ENCODE measurements around the gene BTNL9. TPM values are rescaled to one million over a fixed set of nuclear protein-coding genes. Genes with fewer than 3 reads are reported as not detected.

The BTNL9 gene
- total and polyA plus RNA-seq, 9 of the 15 experiments (the other 6 are each of a cell fraction or from before 2014, with no cell fraction given): 3.7 to 86.7 (median 29.4) TPM

DNA sequence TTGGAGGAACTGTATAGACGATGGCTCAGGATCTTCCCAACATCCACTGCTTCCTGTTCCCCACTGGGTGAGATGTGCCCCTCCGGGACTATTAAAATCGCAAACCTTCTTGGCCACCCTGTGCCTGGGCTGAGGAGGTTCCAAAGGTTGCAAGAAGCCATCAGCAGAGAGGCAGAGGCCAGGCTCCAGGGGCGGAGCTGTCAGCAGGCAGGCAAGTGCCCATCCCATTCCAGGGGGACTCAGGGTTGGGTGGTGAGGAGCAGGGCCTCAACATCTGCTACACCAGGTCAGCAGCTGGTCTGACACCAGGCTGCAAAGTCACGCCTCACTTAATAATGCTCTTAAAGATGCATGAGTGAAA, 49.2 kb upstream of the BTNL9 start:
- H4K20me1 ChIP-seq (replicated peaks; ENCODE audit: control insufficient read depth, insufficient read depth, low read length): no peaks in the 10 kb centered on the region
- H3K9me3 ChIP-seq (replicated peaks; ENCODE audit: control insufficient read depth, insufficient read depth, low read depth, low read length): no peaks in the 10 kb centered on the region
- H3K9ac ChIP-seq (ENCODE audit: insufficient read depth in 1 of 2, low read depth in 2 of 2, low read length in 2 of 2): no peak overlapping the region
- CTCF ChIA-PET (ENCODE audit: low intra/inter-chr PET ratio): no interaction called here
- no peak overlapping the region for H3K27ac ChIP-seq (ENCODE audit: extremely low read depth, low read depth, low read length)
- no peak for ATAC-seq
- H3K4me1 ChIP-seq (replicated peaks in 1 of 2; ENCODE audit: control insufficient read depth in 2 of 2, insufficient read depth in 2 of 2, low read length in 2 of 2): no peaks in the 10 kb centered on the region
- no peak overlapping the region for H2AFZ ChIP-seq (ENCODE audit: low read depth, low read length)
- no peaks in the 10 kb centered on the region for H3K9me1 ChIP-seq (ENCODE audit: control insufficient read depth, insufficient read depth, low read length)
- POLR2A ChIA-PET: no interaction called here
- H3K4me2 ChIP-seq (ENCODE audit: insufficient read depth, low read length): no peak overlapping the region
- no TSS peak for BruUV-seq (replicated peaks)
- DNase-seq (ENCODE audit: extremely low read depth in 1 of 4, low spot score in 3 of 4): no peak
- WGBS (ENCODE audit: insufficient coverage, low coverage, missing lambda C conversion rate): no CpG with 5 or more reads among the region's 5 CpGs
- no peaks in the 10 kb centered on the region for H3K27me3 ChIP-seq (ENCODE audit: control insufficient read depth in 2 of 2, insufficient read depth in 2 of 2, low read length in 2 of 2)
- no peak for FAIRE-seq
- H3K36me3 ChIP-seq (ENCODE audit: control insufficient read depth, insufficient read depth, low read length): no peaks in the 10 kb centered on the region
- no peak overlapping the region for H3K4me3 ChIP-seq
- in situ Hi-C loops (cut with MboI) (no loop called here), intact Hi-C loops (cut with micrococcal nuclease) (no loop called here)
- H3K79me2 ChIP-seq (ENCODE audit: control insufficient read depth, insufficient read depth, low read length): no peaks in the 10 kb centered on the region
- no peak for TF ChIP-seq HCFC1 (IDR thresholded peaks at IDR 0.05; ENCODE audit: low read depth, low read length)
- no peak for TF ChIP-seq RBM14 (IDR thresholded peaks at IDR 0.05; ENCODE audit: borderline replicate concordance, insufficient read depth, low read depth, low read length)
- no peak for TF ChIP-seq ZNF655 (CRISPR knock-in tag; IDR thresholded peaks at IDR 0.05)
- no peak for TF ChIP-seq CREM (IDR thresholded peaks at IDR 0.05; ENCODE audit: low read depth)
- TF ChIP-seq RBM15 (IDR thresholded peaks at IDR 0.05; ENCODE audit: insufficient read depth, low read length): no peak
- TF ChIP-seq NEUROD1 (IDR thresholded peaks at IDR 0.05; ENCODE audit: borderline replicate concordance, low read depth, low read length, partially characterized antibody): no peak
- no peak for TF ChIP-seq ZNF436 (CRISPR knock-in tag; IDR thresholded peaks at IDR 0.05)
- TF ChIP-seq E2F8 (IDR thresholded peaks at IDR 0.05; ENCODE audit: low read depth, partially characterized antibody): no peak
- no peak for TF ChIP-seq MAX (CRISPR knock-in tag; IDR thresholded peaks at IDR 0.05)
- TF ChIP-seq HLTF (IDR thresholded peaks at IDR 0.05): no peak
- TF ChIP-seq ZNF766 (CRISPR knock-in tag; conservative IDR thresholded peaks at IDR 0.05): no peak
- no peak for TF ChIP-seq HMG20B (CRISPR knock-in tag; IDR thresholded peaks at IDR 0.05)
- no peak for TF ChIP-seq TSHZ1 (CRISPR knock-in tag; IDR thresholded peaks at IDR 0.05)
- no peak for TF ChIP-seq WHSC1 (IDR thresholded peaks at IDR 0.05; ENCODE audit: low read length)
- TF ChIP-seq ZNF24 (IDR thresholded peaks at IDR 0.05): no peak
- TF ChIP-seq ILF3 (IDR thresholded peaks at IDR 0.05; ENCODE audit: borderline replicate concordance): no peak
- TF ChIP-seq CC2D1A (IDR thresholded peaks at IDR 0.05): no peak
